Activated naive CD8-positive, alpha-beta T cell treated with anti-CD3 and anti-CD28 coated beads, Interleukin-2, amount 50 U/mL, for 24 hours (primary cell): ENCODE measurements around the gene USP13.

Experiments used
- ATAC-seq: fragments of 150-1000 bp; cut with Tn5 transposase; one replicate; pipeline ENCODE4 v1.10.0; 2021
- DNase-seq: peaks from one replicate; pipeline ENCODE4 v3.0.0; 2021
- H3K27ac Mint-ChIP-seq: one replicate; pipeline ENCODE4 v1.8.0; 2021; ENCODE audit warnings: mild to moderate bottlenecking, mixed read lengths
- H3K27me3 Mint-ChIP-seq: one replicate; pipeline ENCODE4 v1.8.0; 2021; ENCODE audit warnings: mixed read lengths
- H3K36me3 Mint-ChIP-seq: one replicate; pipeline ENCODE4 v1.8.0; 2021; ENCODE audit warnings: low read depth, mixed read lengths
- H3K4me1 Mint-ChIP-seq: one replicate; pipeline ENCODE4 v1.8.0; 2021; ENCODE audit warnings: mixed read lengths
- H3K4me3 Mint-ChIP-seq: one replicate; pipeline ENCODE4 v1.8.0; 2021; ENCODE audit warnings: mild to moderate bottlenecking, moderate library complexity, mixed read lengths
- H3K9me3 Mint-ChIP-seq: one replicate; pipeline ENCODE4 v1.8.0; 2021; ENCODE audit warnings: mixed read lengths

The USP13 gene, protein sequence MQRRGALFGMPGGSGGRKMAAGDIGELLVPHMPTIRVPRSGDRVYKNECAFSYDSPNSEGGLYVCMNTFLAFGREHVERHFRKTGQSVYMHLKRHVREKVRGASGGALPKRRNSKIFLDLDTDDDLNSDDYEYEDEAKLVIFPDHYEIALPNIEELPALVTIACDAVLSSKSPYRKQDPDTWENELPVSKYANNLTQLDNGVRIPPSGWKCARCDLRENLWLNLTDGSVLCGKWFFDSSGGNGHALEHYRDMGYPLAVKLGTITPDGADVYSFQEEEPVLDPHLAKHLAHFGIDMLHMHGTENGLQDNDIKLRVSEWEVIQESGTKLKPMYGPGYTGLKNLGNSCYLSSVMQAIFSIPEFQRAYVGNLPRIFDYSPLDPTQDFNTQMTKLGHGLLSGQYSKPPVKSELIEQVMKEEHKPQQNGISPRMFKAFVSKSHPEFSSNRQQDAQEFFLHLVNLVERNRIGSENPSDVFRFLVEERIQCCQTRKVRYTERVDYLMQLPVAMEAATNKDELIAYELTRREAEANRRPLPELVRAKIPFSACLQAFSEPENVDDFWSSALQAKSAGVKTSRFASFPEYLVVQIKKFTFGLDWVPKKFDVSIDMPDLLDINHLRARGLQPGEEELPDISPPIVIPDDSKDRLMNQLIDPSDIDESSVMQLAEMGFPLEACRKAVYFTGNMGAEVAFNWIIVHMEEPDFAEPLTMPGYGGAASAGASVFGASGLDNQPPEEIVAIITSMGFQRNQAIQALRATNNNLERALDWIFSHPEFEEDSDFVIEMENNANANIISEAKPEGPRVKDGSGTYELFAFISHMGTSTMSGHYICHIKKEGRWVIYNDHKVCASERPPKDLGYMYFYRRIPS

DNA sequence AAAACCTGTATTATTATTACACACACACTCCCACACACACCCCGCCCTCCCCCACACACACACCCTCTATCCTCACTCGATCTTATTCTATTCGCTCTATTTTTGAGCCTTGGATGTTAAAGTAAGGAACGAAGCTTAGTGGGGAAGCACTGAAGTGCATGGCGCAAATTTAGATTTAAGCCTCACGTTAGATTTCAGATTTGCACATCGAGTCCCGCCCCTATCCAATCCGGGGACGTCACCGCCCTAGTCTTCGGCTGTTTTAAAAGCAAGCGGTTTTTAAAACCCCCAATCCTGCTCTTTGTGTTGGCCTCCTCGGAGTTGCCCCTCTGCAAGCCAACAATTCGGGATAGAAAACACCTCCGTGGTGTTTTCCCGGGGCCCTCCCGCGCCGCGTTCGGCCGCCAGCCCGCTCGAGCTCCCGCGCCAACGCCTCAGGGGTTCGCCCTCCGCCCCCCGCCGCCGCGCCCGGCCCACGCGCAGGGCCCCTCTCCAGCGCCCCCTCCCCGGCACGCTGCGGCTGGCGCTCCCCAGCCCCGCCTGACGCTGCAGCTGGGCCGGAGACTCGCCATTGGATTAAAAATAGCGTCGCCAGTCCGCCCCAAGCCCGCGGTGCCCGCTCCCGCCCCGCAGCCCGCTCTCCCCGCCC lies at the start of gene USP13:
Gene USP13, plus strand, starts transcription at position 594 of the 649 bp plus-strand sequence. CDS start 186 bp downstream, outside the sequence.
- Mint-ChIP-seq H3K4me1 (peaks cover 38% of the 10 kb centered on the region), H3K9me3 (no peaks in the 10 kb centered on the region), H3K4me3 (peak within 1 kb of the TSS; percentile 91), H3K27me3 (peaks cover 8% of the 10 kb centered on the region), H3K27ac (peak within 1 kb of the TSS; percentile 85), H3K36me3 (peaks cover 13% of the 10 kb centered on the region)
- DNase-seq (peak; percentile 54), ATAC-seq (peak; percentile 62)

DNA sequence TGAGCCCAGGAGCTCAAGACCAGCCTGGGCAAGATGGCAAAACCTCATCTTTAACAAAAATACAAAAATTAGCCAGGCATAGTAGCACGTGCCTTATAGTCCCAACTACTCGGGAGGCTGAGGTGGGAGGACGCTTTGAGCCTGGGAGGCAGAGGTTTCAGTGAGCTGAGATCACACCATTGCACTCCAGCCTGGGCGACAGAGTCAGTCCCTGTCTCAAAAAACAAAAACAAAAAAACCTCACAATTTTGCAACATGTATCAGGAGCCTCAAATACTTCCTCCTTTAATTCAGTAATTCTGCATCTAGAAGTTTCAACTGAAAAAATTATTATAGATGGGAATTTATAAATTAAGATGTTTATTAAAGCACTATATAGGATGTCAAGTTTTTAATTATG lies 49.5 kb upstream of the USP13 start:
- ATAC-seq, result no peak
- H3K27me3 Mint-ChIP-seq, result no peaks in the 10 kb centered on the region

DNA sequence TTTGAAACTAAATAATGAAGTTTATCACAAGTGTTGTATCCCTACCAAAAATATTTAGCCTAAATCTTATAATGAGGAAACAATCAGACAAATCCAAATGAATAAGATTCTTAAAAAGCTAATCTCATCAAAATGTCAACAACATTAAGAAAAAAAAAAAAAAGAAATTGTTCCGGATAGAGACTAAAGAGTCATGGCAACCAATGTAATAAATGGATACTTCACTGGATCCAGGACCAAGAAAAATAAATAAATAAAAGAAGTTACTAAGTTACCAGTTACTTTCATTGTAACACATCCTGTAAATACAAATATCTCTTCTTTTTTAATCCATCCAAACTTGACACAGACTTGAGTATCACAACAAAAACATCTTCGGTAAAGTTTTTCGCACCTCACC lies 49.0 kb upstream of the USP13 start:
- no peaks in the 10 kb centered on the region for H3K9me3 Mint-ChIP-seq
- peaks cover 28% of the 10 kb centered on the region for H3K36me3 Mint-ChIP-seq
- peak overlapping the region; percentile 97 for H3K4me3 Mint-ChIP-seq
- DNase-seq (no peak), ATAC-seq (no peak)
- no peaks in the 10 kb centered on the region for H3K27me3 Mint-ChIP-seq
- H3K27ac Mint-ChIP-seq, result peak overlapping the region; percentile 99
- peaks cover 47% of the 10 kb centered on the region for H3K4me1 Mint-ChIP-seq

More for the DNA sequence above, 49.5 kb upstream of the USP13 start:
- H3K9me3 Mint-ChIP-seq, result no peaks in the 10 kb centered on the region
- H3K36me3 Mint-ChIP-seq, result peaks cover 31% of the 10 kb centered on the region
- no peak for DNase-seq
- H3K27ac Mint-ChIP-seq, result peak overlapping the region; percentile 59
- peak overlapping the region; percentile 97 for H3K4me3 Mint-ChIP-seq
- H3K4me1 Mint-ChIP-seq, result peaks cover 44% of the 10 kb centered on the region

DNA sequence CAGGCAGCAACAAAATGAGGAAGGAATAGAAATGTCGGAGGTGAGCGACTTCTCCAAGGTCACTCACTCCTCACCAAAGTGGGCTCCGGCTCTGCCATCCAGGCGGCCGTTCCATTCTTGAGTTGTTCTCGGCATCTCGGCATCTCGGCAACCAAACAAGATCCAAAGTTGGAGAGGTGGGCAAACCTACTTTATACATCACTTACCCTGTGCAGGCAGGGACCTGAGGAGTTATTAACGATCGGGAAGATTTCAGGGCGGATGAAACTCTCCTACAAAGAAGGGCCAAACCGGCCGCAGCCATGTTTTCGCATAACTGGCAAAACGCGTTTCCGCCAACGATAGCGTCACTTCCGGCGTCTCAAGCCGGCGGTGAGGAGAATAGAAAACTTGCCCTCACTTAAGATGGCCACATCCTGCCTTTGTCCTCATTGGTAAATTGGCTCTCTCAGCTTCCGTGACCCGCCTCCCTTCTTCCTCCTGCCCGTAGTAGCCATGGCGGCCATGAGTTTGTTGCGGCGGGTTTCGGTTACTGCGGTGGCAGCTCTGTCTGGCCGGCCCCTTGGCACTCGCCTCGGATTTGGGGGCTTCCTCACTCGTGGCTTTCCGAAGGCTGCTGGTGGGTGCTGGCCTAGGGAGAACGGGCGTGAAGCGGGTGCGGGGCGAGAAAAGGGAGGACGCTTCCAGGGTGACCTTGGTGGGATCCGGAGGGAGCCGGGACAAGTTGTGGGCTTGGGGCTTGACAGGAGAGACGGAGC lies 48.3 kb upstream of the USP13 start, which contains the start of the genes MRPL47 and NDUFB5:
Gene MRPL47, minus strand, starts transcription at position 318 of the 758 bp plus-strand sequence. Its CDS starts 14 bp downstream, at position 304.
Gene NDUFB5, plus strand, starts transcription at position 474 of the 758 bp plus-strand sequence. Its CDS starts 22 bp downstream, at position 496.
- Mint-ChIP-seq H3K36me3 (peaks cover 26% of the 10 kb centered on the region), H3K4me1 (peaks cover 54% of the 10 kb centered on the region), H3K9me3 (no peaks in the 10 kb centered on the region), H3K4me3 (peak within 1 kb of the TSS; percentile 97), H3K27ac (peak within 1 kb of the TSS; percentile 99), H3K27me3 (no peaks in the 10 kb centered on the region)
- DNase-seq (peak; percentile 91), ATAC-seq (peak; percentile 95)

DNA sequence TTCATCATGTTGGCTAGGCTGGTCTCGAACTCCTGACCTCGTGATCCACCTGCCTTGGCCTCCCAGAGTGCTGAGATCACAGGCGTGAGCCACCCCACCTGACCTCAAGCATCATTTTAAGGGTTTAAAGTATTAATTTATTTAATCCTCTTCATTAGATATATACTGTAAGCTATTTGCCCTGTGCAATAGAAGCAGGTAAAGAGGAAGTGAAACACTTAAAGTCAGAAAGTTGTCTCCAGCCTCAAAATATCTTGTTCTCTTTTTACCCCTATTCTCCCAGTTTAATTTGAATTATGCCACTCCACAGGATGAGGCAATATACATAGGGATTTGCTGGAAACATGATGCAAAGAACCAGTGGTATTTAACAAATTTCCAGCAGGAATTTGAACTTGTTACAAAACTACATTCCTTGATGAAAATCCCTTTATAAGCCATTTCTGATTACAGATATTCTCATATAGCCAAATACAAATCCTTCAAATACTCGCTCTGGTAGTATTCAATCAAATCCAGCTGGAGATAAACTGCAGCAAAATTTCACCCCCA lies 46.2 kb upstream of the USP13 start:
- H3K36me3 Mint-ChIP-seq, result peaks cover 19% of the 10 kb centered on the region
- DNase-seq, result no peak
- H3K9me3 Mint-ChIP-seq, result no peaks in the 10 kb centered on the region
- no peaks in the 10 kb centered on the region for H3K27me3 Mint-ChIP-seq
- H3K27ac Mint-ChIP-seq, result peak overlapping the region; percentile 76
- peak overlapping the region; percentile 97 for H3K4me3 Mint-ChIP-seq
- no peak for ATAC-seq
- H3K4me1 Mint-ChIP-seq, result peaks cover 57% of the 10 kb centered on the region

DNA sequence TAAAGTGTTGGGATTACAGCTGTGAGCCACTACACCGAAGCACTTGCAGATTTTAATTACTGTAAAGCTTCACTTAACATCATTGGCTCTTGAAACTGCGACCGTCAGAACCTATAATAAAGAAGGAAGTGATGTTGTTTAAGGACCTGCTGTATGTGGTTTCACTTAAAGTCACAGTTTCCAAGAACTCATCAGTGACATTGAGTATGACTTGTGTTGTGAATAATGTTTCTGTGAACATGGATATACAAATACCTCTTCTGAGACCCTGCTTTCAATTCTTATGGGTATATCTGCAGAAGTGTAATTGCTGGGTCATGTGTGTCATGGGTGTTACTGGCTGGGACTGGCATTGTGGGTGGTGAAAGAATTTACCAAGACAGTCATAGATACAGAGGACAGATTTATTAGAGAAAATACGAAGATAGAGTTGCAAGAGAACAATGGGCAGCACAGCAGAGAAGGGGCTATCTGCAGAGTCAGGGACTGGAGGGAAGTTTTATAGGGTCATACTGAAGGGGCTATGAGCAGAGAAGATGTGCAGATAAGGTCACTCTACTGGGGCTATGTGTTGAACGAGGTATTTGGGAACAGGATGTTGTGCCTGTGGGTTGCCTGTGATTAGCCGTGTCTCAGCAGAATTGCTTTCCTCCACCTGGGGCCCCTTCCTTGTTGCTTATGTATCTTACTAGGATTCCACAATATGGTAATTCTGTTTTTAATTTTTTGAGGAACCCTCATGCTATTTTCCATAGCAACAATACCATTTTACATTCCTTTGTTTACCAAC lies 43.7 kb upstream of the USP13 start:
- ATAC-seq (peak; percentile 77), DNase-seq (no peak)
- Mint-ChIP-seq H3K27ac (peak overlapping the region; percentile 83), H3K4me1 (peaks cover 51% of the 10 kb centered on the region), H3K27me3 (no peaks in the 10 kb centered on the region), H3K36me3 (peaks cover 17% of the 10 kb centered on the region), H3K9me3 (no peaks in the 10 kb centered on the region), H3K4me3 (peak overlapping the region; percentile 43)

DNA sequence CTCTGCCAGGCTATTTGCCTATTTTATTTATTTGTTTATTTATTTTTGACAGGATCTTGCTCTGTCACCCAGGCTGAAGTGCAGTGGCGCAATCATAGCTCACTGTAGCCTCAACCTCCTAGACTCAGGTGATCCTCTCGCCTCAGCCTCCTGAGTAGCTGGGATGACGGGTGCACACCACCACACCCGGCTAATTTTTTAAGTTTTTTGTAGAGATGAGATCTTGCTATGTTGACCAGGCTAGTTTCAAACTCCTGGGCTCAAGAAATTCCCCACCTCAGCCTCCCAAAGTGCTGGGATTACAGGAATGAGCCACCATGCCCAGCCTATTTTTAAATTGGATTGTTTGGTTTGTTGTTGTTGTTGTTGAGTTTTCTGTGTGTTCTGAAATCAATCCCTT lies 42.8 kb upstream of the USP13 start:
- Mint-ChIP-seq H3K9me3 (no peaks in the 10 kb centered on the region), H3K36me3 (peaks cover 14% of the 10 kb centered on the region), H3K4me3 (no peak overlapping the region), H3K4me1 (peaks cover 44% of the 10 kb centered on the region), H3K27me3 (no peaks in the 10 kb centered on the region), H3K27ac (no peak overlapping the region)
- ATAC-seq, result no peak
- DNase-seq, result no peak

DNA sequence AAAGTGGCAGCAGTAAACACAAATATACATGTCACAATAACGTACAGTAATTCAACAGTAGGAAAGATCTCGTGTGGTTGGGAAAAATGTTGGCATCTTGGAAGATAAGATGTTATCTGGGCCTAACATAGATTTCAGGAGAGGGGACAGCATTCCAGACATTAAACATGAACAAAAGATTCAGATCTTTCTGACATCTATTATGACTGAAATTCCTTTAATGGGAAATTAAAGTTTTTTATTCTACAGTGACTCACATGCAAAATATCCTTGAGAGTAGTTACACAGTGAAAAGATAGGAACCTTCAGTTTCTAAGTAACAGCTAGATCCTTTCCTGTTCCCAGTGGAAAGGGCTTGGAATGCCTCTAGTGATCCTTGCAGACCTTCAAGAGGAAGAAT lies 39.0 kb upstream of the USP13 start:
- ATAC-seq (no peak), DNase-seq (no peak)
- Mint-ChIP-seq H3K36me3 (peaks cover 21% of the 10 kb centered on the region), H3K27ac (no peak overlapping the region), H3K4me3 (no peak overlapping the region), H3K27me3 (no peaks in the 10 kb centered on the region), H3K9me3 (no peaks in the 10 kb centered on the region), H3K4me1 (peaks cover 16% of the 10 kb centered on the region)

DNA sequence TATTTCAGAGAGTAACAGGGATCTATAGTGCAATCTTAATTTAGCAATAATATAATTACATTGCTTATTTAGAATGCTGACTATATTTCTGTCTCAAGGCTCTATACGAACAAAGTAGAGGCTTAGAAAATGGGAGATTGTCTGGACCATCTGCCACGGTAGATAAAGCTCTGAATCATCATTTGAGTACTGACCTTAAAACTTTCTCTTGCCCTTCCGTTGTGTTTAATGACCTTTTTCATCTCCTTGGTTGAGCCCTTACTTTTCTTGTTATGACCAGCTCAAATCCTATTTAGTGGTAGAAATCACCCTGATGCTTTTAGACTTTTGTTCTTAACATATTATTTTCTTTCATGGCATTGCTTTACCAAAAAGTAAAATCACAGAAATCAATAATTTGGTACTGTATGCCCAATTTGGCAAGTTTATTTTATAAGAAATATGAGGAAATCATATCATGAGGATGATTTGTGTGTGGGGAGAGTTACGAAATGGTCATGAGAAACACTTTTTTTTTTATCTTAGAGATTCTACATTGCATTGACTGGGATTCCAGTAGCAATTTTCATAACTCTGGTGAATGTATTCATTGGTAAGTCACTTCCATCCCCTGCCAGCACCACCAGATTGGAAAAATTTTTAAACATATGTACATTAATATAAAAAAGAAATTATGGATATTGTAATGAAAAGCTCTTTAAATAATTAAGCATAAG lies 37.2 kb upstream of the USP13 start:
- H3K4me3 Mint-ChIP-seq, result no peak overlapping the region
- H3K4me1 Mint-ChIP-seq, result peaks cover 2% of the 10 kb centered on the region
- no peak for DNase-seq
- H3K36me3 Mint-ChIP-seq, result peaks cover 33% of the 10 kb centered on the region
- H3K9me3 Mint-ChIP-seq, result no peaks in the 10 kb centered on the region
- no peak for ATAC-seq
- no peak overlapping the region for H3K27ac Mint-ChIP-seq
- H3K27me3 Mint-ChIP-seq, result no peaks in the 10 kb centered on the region

DNA sequence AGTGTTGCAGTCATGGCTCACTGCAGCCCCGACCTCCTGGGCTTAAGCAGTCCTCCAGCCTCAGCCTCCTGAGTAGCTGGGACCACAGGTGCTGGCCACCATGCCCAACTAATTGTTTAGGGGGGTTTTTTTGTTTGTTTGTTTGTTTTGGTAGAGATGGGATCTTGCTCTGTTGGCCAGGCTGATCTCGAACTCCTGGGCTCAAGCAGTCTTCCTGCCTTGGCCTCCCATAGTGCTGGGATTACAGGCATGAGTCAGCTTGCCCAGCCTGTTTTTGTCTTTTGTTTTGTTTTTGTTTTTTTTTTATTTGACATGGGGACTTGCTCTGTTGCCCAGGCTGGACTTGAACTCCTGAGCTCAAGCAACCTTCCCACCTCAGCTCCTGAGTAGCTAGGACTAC lies 30.8 kb upstream of the USP13 start:
- H3K9me3 Mint-ChIP-seq, result no peaks in the 10 kb centered on the region
- peaks cover 53% of the 10 kb centered on the region for H3K36me3 Mint-ChIP-seq
- no peaks in the 10 kb centered on the region for H3K27me3 Mint-ChIP-seq
- DNase-seq (no peak), ATAC-seq (no peak)
- no peak overlapping the region for H3K4me3 Mint-ChIP-seq
- H3K4me1 Mint-ChIP-seq, result no peaks in the 10 kb centered on the region
- H3K27ac Mint-ChIP-seq, result no peak overlapping the region

DNA sequence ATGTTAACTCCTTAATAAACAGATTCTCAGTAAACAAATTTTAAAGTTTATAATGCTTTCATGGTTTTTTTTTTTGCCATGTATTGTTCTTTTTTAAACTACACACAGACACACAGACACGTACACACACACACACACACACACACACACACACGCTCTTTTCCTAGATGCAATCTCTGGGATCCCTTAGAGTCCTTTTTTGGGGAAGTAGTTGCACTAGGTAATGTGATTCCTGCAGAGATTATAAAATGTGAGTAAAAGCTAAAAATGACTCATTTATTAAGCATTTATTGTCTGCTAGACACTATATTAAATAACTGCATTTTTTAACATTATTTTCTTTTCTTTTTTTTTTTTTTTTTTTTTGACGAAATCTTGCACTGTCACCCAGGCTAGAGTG lies 28.4 kb upstream of the USP13 start:
- H3K9me3 Mint-ChIP-seq, result no peaks in the 10 kb centered on the region
- no peaks in the 10 kb centered on the region for H3K27me3 Mint-ChIP-seq
- H3K27ac Mint-ChIP-seq, result no peak overlapping the region
- H3K4me3 Mint-ChIP-seq, result no peak overlapping the region
- DNase-seq (no peak), ATAC-seq (no peak)
- H3K36me3 Mint-ChIP-seq, result peaks cover 39% of the 10 kb centered on the region
- no peaks in the 10 kb centered on the region for H3K4me1 Mint-ChIP-seq

DNA sequence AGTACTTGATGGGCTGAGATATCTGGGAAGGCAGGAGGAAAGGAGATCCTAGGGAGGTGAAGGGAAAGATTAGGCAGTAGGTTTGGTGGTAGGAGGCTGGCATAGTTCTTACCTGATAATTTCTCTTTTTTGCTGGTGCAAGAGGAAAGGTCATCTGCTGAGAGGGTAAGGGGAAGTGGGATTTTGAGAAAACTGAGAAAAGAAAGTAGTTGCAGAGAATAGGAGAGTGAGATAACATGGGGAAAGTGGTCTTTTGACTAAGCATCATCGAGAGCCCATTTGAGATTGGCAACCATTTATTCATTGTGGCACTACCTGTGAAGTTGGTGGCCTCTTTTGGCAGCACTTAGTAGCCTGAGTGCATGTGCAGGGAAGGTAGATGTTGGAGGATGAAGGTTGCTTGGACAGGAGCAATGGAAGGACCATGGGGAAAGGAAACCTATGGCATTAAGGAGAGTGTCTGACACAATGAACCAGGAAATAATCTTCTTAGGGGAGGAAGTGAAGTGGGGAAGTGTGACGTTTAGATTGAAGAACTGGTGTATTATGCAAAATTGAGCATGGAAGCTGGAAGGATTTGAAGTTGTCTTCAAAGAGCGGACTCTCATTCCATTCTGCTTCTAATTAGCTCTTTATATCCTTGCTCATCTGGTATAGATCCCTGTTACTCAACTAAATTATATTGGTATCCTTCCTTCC lies 21.9 kb upstream of the USP13 start:
- H3K27me3 Mint-ChIP-seq, result no peaks in the 10 kb centered on the region
- H3K9me3 Mint-ChIP-seq, result no peaks in the 10 kb centered on the region
- H3K36me3 Mint-ChIP-seq, result peaks cover 3% of the 10 kb centered on the region
- no peak overlapping the region for H3K4me3 Mint-ChIP-seq
- H3K4me1 Mint-ChIP-seq, result no peaks in the 10 kb centered on the region
- no peak overlapping the region for H3K27ac Mint-ChIP-seq
- ATAC-seq, result no peak
- no peak for DNase-seq
